Adrenal gland (tissue), 12 donors: Measurements from ENCODE around the gene BCAR3. TPM values are rescaled to one million over a fixed set of nuclear protein-coding genes. Genes with fewer than 3 reads are reported as not detected.
"Not testable (repeated sequence)": the region's sequence is repeated elsewhere in the genome, so short reads cannot be mapped to it uniquely, and the experiment has no call there.

Source experiments
- DNase-seq, 7 donors: peaks; one replicate each; pipeline ENCODE4 v3.0.0-alpha.2; 2019 to 2020
- H3K27ac ChIP-seq, 5 donors: fragments of 200-600 bp; sonication (generic) in 4 of 5; 1 replicate in 3 of 5; 2 replicates in 2 of 5; pipeline versions ENCODE4 v1.5.1 to v1.8.0; 2016 to 2020; ENCODE audit warnings: mild to moderate bottlenecking in 1 of 5
- H3K27me3 ChIP-seq: fragments of 200-600 bp; 2 replicates; pipeline ENCODE4 v1.8.0; 2021
- H3K36me3 ChIP-seq, 2 donors: fragments of 200-600 bp; replicated peaks in 1 of 2; 1 replicate in 1 of 2; 2 replicates in 1 of 2; pipeline versions ENCODE4 v1.5.1 to v1.8.0; 2018 to 2022
- H3K4me1 ChIP-seq, 2 donors: fragments of 200-600 bp; replicated peaks in 1 of 2; 1 replicate in 1 of 2; 2 replicates in 1 of 2; pipeline versions ENCODE4 v1.5.1 to v1.8.0; 2018 to 2021
- H3K4me3 ChIP-seq, 4 donors: fragments of 200-600 bp; sonication (generic) in 3 of 4; one replicate each; pipeline ENCODE4 v1.5.1; 2016 to 2018
- H3K9me3 ChIP-seq, 3 donors: fragments of 200-600 bp; sonication (generic) in 1 of 3; replicated peaks in 1 of 3; 1 replicate in 2 of 3; 2 replicates in 1 of 3; pipeline versions ENCODE4 v1.5.1 to v1.8.0; 2016 to 2021
- CTCF ChIP-seq, 6 experiments: fragments of 450-650 bp in 4 of 6; fragments of 200-600 bp in 2 of 6; sonication (generic) in 1 of 6; IDR thresholded peaks; 1 replicate in 5 of 6; 2 replicates in 1 of 6; pipeline versions ENCODE4 v1.5.1 to v1.8.0; 2016 to 2021; ENCODE audit warnings: antibody characterized with exemption in 6 of 6, mild to moderate bottlenecking in 2 of 6, moderate library complexity in 1 of 6
- POLR2A ChIP-seq, 2 donors: fragments of 450-650 bp; IDR thresholded peaks; one replicate each; pipeline ENCODE4 v1.6.1; 2017; ENCODE audit warnings: antibody characterized with exemption in 2 of 2, mild to moderate bottlenecking in 2 of 2, moderate library complexity in 1 of 2
- WGBS, 4 donors: extraction: QIAGEN DNeasy Blood & Tissue Kit in 2 of 4; methylation state at CpG; one replicate each; pipeline versions ENCODE4 v1.1.5 to v1.1.7; 2013 to 2017; 5-methylcytosine and 5-hydroxymethylcytosine counted together
- intact Hi-C, 2 donors: fragments of 100-400 bp; cut with DNase I; formaldehyde crosslinking; loops; one replicate each; pipeline versions ENCODE4 v1.14.1 to v1.15.0; 2022 to 2023
- polyA plus RNA-seq, 3 donors: library from polyadenylated mRNA; stranded (reverse); fragments of 200-250 nt in 2 of 3; fragments of 350-450 nt in 1 of 3; fragmentation: Illumina TruSeq in 1 of 3; extraction: RNeasy Lipid Tissue Mini Kit (QIAGEN cat#74804) in 1 of 3; gene quantifications; one replicate each; pipeline ENCODE4 v1.2.3, GENCODE V29; 2013 to 2014
- total RNA-seq, 9 donors: library from RNA; depleted of rRNA in 4 of 9; stranded (reverse); fragments of >200 nt in 4 of 9; fragments of 120-200 nt in 1 of 9; fragmentation: NEBNext Ultra II Directional in 1 of 9; extraction: Animal tissue kit (Norgen Biotek cat#: 25700) in 1 of 9; gene quantifications; one replicate each; pipeline versions ENCODE4 v1.1.0 to v1.2.4, GENCODE V29; 2013 to 2023
- donor health status: healthy with polysubstance abuse.
- donor health status: Bipolar disorder and iron deficiency.
- donor health status: DM: yes; HTN: yes; CAD: no.
- donor health status: DM: no; HTN: no; CAD: no.
- donor health status: DM: no; HTN: no; CAD: no.
- donor health status: DM: yes; HTN: yes; CAD: no.

Gene BCAR3
- total and polyA plus RNA-seq, 12 donors, result 6.5 to 31.6 (median 23.9) TPM

GRCh38 chr1:93699503-93700168, 18.0 kb upstream of the BCAR3 start:
- no peak for TF ChIP-seq POLR2A (IDR thresholded peaks at IDR 0.05)
- no peak for TF ChIP-seq CTCF (IDR thresholded peaks at IDR 0.05)
- Histone ChIP-seq H3K27ac (no peak overlapping the region), H3K27me3 (no peaks in the 10 kb centered on the region), H3K4me1 (peaks cover 0 to 5% of the 10 kb centered on the region in 2 donors), H3K9me3 (no peaks in the 10 kb centered on the region), H3K36me3 (no peaks in the 10 kb centered on the region), H3K4me3 (no peak overlapping the region)
- intact Hi-C loops, result no loop called here
- 78 to 97% (median 89%) methylated on average over 5 of the region's 5 CpGs for WGBS, 4 donors
- DNase-seq, result no peak

GRCh38 chr1:93699049-93699384, 17.4 kb upstream of the BCAR3 start:
- Histone ChIP-seq H3K9me3 (no peaks in the 10 kb centered on the region), H3K27me3 (no peaks in the 10 kb centered on the region), H3K4me3 (no peak overlapping the region), H3K27ac (no peak overlapping the region), H3K4me1 (peaks cover 0 to 5% of the 10 kb centered on the region in 2 donors), H3K36me3 (no peaks in the 10 kb centered on the region)
- no peak for DNase-seq
- no peak for TF ChIP-seq CTCF (IDR thresholded peaks at IDR 0.05)
- TF ChIP-seq POLR2A (IDR thresholded peaks at IDR 0.05), result no peak
- intact Hi-C loops, result no loop called here
- 84 to 95% (median 91%) methylated on average over 5 of the region's 5 CpGs for WGBS, 4 donors

GRCh38 chr1:93698329-93699048, 16.9 kb upstream of the BCAR3 start:
- 95 to 99% (median 97%) methylated on average over 7 of the region's 7 CpGs for WGBS, 4 donors
- H3K27me3 ChIP-seq, result no peaks in the 10 kb centered on the region
- no peak for DNase-seq
- peaks cover 0 to 6% of the 10 kb centered on the region in 2 donors for H3K4me1 ChIP-seq
- TF ChIP-seq POLR2A (IDR thresholded peaks at IDR 0.05) (no peak), CTCF (IDR thresholded peaks at IDR 0.05) (no peak)
- H3K36me3 ChIP-seq, result no peaks in the 10 kb centered on the region
- intact Hi-C loops, result no loop called here
- H3K9me3 ChIP-seq, result no peaks in the 10 kb centered on the region
- H3K27ac ChIP-seq, result no peak overlapping the region
- no peak overlapping the region for H3K4me3 ChIP-seq

- intact Hi-C loops, H3K27me3 ChIP-seq, H3K27ac ChIP-seq: not testable (repeated sequence)
Observed at GRCh38 chr1:93697566-93697965, 15.9 kb upstream of the BCAR3 start.

More at GRCh38 chr1:93697566-93697965, 15.9 kb upstream of the BCAR3 start:
- H3K9me3 ChIP-seq, H3K36me3 ChIP-seq, DNase-seq, H3K4me3 ChIP-seq: not testable (repeated sequence)
- H3K4me1 ChIP-seq, result peaks cover 0 to 15% of the 10 kb centered on the region in 2 donors
- 82 to 98% (median 89%) methylated on average over 10 to 13 of the region's 13 CpGs for WGBS, 4 donors
